ENCODE results near the gene ANKS1B. TPM values are rescaled to one million over a fixed set of nuclear protein-coding genes. Genes with fewer than 3 reads are reported as not detected.
"Not testable (repeated sequence)": the region's sequence is repeated elsewhere in the genome, so short reads cannot be mapped to it uniquely, and the experiment has no call there.

The ANKS1B gene
- total RNA-seq, 2 experiments from 2014 or later = 0.21 to 0.36 TPM

DNA sequence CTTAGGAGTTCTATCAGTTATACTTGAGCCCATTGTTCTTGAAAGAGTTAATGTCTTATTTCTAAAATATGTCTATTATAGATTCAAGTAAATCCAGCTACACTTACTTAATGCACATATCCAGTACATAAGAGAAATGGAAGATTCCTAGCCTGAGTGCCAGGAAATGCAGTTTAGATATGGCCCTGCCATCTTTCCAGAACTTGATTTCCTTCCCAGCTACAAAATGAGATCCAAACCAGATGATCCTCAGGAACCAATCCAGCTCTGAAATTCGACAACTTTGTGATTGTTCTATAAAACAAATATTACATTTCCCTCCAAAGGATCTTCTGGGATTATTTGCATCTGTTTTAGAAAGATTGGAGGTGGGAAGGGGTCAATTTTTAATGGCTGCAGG lies 654.5 kb downstream of the ANKS1B start:
- ChIA-PET CTCF (no interaction called here), POLR2A (no interaction called here)

DNA sequence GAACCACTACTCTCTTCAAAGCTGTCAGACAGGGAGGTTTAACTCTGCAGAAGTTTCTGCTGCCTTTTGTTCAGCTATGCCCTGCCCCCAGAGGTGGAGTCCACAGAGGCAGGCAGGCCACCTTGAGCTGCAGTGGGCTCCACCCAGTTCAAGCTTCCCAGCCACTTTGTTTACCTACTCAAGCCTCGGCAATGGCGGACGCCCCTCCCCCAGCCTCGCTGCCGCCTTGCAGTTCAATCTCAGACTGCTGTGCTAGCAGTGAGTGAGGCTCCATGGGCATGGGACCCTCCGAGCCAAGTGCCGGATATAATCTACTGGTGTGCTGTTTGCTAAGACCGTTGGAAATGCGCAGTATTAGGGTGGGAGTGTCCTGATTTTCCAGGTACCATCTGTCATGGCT lies 663.5 kb downstream of the ANKS1B start:
- POLR2A ChIA-PET, CTCF ChIA-PET: not testable (repeated sequence)

DNA sequence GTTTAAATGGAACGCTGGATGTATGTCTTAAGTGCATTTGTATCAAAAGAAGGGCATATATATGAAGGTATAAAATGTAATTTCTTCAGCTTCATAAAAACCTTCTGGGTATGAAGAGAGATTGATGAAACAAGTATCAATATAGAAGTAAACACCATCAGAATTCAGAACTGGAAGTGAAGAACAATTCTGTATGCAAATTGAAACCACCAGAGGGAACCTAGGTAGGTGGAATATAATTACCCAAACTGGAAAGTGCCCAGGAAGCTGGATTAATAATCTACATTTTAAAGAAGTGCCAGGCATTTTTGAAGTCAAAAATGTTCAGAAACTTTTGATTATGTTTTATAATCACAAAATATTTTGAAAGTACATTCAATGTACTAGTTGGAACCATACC lies 673.4 kb downstream of the ANKS1B start:
- CTCF ChIA-PET = no interaction called here
- POLR2A ChIA-PET = no interaction called here

DNA sequence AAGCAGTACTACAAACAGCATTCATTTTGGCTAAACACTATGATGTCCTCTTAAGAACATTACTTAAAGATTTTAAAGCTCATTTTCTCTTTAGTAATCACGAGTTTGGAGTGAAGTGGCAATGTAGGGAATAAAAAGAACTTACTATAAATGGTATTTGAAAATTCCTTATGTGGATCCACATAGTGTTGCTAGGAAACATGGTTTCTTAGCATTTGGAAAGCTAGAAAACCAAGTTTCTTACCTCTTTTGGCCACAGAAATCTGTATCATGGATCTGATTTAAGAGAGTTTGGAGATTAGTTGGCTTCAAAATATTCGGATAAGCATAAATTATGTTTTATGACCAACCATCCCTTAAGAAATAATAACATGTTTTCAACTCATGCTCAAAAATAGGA lies 674.9 kb downstream of the ANKS1B start:
- POLR2A ChIA-PET = no interaction called here
- CTCF ChIA-PET = no interaction called here

DNA sequence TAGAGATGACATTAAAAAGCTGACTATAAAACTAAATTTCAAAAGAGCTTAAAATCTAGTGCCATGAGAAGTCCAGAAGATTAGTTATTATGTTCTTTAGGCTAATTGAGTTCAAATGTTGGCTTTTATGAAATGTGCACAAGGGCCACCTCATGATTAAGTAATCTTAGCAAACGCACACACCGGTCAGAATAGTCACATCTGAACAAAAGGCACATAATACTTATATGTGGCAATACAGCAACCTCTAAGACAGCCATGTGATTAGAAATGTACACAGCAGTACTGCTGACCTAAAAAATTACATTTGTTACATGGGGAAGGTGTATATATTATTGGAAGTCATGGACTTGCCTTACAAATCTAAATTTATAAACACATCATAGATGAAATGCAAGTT lies 681.9 kb downstream of the ANKS1B start:
- ChIA-PET CTCF (no interaction called here), POLR2A (no interaction called here)

DNA sequence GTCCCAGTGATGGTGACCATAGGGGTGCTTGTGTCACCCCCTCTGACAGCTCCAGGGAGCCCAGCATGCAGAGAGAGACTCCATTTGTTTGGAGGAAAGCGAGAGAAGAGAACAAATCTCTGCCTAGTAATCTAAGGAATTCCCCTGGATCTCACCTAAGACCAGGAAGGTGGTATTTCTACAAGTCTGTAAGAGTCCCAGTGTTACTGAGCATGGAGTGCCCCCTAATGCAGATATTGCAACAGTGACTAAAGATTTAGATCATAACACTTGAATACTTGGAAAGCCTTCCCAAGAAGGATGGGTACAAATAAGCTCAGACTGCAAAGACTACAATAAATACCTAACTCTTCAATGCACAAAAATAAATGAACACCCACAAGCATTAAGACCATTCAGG lies 697.6 kb downstream of the ANKS1B start:
- ChIA-PET POLR2A (no interaction called here), CTCF (no interaction called here)

DNA sequence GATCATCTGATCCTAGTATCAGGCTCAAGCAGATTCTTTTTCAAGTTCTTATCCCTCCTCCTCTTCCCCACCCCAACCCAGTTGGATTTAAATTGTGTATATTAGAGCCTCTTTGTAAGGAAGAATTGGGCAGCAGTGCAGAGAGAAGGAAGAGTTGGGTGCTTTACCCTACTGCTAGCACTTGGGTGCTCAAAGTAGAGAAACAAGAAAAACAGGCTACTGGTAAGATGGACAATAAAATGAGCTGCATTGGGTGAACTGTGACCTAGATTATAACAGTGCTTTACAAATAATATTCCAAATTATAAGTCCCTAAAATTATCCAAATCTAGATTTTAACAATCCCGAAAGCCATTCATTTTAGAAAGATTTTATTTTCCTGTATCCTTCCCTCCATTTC lies 700.6 kb downstream of the ANKS1B start:
- CTCF ChIA-PET = no interaction called here

DNA sequence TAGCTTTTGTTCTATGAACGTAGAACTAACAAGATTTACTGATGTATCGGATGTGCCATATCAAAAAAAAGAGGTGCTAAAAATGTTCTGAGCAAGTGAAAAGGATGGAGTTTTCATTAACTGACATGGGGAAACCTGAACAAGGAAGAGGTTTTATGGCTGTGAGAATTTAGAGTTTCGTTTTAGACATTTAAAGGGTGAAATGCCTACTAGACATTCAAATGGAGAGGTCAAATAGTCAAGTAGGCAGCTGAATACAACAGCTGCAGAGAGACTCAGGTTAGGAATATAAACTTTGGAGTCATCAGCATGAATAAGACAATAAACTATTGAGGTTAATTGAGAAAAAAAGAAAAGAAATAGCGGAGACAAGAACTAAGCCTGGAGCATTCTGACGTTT lies 702.1 kb downstream of the ANKS1B start:
- POLR2A ChIA-PET = no interaction called here
- CTCF ChIA-PET = no interaction called here

More for the DNA sequence above, 700.6 kb downstream of the ANKS1B start:
- POLR2A ChIA-PET = no interaction called here

DNA sequence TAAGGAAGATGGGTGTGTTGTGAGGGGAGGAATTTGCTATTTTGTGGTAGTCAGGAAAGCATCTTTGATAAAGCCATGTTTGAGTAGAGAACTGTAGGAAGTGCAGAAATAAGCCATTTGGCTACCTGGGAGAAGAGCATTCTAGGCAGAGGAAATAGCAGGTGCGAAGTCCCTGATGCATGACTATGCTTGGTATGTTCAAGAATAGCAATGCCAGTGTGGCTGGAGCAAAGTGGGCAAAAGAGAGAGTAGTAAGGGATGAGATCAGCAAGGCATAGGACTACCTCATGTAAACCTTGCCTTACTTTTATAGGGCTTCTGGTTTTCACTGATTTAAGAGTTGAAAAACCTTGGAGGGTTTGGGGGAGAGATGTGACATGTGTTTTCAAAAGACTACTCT lies 702.6 kb downstream of the ANKS1B start:
- ChIA-PET CTCF (no interaction called here), POLR2A (no interaction called here)

DNA sequence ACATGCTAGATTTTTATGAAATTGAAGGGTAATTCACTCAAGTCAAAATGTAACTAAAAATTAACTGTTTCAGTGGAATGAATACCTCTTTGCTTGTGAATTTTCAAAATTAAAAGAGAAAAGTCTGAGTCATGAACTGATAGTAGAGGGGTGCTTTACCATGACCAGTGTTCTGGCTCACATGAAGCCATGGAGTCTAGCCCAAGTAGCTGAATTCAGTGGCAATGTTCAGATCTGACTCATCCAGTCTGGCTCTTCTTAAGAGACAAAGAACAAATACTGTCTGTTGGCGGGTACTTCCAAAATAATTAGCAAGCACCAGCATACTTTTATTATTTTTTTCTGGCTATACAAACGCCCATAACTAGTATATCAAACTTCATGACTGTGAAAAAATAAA lies 703.5 kb downstream of the ANKS1B start:
- ChIA-PET CTCF (no interaction called here), POLR2A (no interaction called here)

DNA sequence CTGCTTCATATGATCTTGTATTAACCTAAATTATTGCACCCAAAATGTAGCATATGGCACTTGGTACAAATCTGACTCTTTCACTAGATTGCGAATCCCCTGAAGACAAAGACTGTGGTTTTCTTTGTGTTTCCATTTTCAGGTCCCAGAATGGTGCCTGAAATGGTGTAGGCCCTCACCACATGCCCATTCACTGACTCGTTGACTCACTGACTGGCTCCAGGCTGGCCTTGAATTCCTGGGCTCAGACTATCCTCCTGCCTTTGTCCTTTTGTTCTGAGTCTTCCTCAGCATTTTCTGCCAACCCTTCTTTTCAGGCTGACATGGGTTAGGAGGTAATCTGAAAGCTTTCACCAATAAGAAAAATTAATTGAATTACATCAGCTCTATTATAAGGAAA lies 705.8 kb downstream of the ANKS1B start:
- ChIA-PET POLR2A (no interaction called here), CTCF (interaction anchor here (0.7 kb wide), 1 partner anchor 103 kb away, joined by 3 read pairs; no protein-coding TSS in a partner anchor)

DNA sequence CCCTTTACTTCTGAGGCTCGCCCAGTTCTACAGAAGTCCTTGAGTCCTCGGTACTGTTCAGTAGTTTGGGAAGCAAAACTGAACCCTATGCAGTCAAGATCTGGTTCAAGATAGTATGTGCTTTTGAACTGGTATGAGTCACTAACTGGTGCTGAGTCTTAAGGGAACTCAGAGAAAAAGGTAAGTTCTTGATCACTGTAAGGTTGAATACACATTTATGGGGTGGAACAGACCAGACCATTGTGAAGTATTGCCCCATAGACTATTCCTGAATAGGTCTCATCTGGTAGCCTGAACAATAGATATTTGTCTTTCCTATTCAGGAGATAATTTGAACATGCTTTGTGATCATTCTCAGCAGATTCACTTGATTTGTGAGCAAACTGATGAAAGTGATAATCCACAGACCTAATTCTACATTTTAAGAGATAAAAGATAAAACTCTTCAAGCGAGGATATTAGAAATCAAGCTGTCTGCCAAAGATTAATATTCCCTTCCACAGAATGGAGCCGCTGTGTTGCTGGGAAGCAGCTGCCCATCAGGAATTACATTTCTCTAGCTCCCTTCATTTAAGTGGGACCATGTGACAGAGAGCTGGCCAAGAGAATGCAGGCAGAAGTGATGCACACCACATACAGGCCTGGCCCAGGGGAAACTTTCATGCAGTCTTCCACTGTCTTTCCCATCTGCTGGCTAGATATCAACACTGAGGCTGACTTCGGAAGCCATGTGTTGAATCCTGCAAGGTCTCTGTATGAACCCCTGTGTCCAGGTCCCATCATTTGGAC lies 707.0 kb downstream of the ANKS1B start:
- CTCF ChIA-PET = no interaction called here
- POLR2A ChIA-PET = no interaction called here

DNA sequence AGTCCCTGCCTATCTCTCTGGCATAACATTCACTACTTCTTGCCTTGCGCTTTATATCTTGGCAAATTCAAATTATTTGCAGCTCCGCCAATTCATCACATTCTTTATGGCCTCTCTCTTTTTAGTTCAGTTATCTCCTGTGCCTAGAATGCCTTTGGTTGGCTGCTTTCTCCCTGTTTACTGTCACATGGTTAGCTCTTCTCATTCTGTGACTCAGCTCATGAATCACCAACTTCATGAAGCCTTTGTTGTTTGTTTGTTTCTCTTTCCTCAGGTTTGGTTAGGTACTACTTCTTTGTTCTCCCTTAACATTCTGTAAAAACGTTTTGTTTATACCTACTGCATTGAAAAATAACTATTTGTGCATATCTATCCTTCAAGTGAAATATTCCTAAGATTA lies 713.7 kb downstream of the ANKS1B start:
- CTCF ChIA-PET = no interaction called here
- POLR2A ChIA-PET = no interaction called here

DNA sequence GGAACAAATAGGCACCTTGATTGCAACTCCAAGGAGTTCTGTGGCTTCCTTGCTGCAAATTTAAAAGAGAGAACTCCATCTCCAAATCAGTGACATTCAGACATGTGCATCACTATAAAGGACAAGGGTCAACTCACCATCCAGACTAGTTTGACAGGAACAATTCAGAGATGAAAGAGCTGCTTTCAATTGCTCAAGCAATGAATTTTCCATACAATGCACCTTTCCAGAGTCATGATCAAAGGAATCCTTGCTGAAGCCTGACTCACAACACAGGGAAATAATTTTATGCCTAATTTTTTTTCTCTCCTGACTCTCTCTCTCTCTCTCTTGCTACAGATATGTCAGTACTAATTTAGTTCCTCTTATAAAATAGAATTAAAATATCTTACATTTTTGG lies 717.7 kb downstream of the ANKS1B start:
- ChIA-PET POLR2A (no interaction called here), CTCF (no interaction called here)

DNA sequence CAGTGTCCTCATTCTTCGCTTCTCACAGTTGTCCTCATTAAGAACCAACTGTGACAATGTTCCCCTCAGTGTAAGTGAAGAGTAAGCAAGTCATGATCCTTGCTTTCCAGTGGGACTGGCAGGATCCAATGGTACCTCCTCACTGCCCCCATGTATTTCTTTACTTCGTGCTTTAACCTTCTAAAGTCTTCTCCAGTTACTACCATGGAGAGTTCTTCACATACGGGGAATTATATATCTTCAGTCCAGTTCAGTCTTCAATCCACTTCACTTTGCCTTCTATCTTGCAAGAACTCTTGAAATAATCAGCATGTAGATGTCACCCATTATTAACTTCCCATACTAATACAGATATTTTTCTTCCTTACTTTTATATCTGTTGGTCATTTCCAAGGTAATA lies 719.1 kb downstream of the ANKS1B start:
- ChIA-PET POLR2A (no interaction called here), CTCF (no interaction called here)

DNA sequence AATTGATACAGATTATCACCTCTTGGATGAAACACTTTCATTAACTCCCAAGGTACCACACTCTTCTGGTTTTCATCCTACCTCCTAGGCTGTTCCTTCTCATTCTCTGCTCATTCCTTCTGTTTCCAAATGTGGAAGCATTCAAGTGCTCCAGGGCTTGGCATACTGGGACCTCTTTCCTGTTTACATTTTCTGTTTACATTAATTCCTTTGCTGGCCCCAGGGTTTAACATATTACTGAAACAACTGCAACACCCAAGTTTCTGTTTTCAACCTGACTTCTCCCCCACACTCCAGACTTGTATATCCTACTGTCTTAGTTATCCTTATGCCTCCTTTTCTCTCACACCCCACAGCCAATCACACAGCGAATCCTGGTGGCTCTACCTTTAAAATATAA lies 723.5 kb downstream of the ANKS1B start:
- POLR2A ChIA-PET = no interaction called here
- CTCF ChIA-PET = no interaction called here

DNA sequence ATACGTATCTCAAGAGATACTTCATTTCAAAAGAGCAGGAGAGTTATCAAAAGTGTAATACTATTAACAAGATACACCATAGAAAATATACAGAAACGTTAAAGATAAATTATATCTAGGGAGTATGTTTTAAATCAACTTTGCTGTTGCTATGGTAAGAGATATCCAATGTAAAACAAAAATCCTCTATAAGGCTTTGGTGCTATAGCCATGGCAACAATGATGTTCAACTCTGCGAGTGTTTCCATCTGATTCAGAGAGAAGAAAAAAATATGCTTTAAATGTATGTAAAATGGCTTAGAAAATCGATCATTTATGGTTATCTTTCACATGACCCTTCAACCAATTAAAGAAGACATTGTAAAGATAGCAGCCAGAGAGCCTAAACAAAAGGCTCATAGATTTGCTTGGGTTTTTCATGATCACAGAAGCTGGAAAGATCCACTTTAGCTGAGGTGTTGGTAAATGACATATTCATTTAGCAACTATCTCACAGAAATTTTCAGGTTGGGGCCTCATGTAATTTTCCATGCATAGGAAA lies 724.2 kb downstream of the ANKS1B start:
- CTCF ChIA-PET = no interaction called here
- POLR2A ChIA-PET = no interaction called here

DNA sequence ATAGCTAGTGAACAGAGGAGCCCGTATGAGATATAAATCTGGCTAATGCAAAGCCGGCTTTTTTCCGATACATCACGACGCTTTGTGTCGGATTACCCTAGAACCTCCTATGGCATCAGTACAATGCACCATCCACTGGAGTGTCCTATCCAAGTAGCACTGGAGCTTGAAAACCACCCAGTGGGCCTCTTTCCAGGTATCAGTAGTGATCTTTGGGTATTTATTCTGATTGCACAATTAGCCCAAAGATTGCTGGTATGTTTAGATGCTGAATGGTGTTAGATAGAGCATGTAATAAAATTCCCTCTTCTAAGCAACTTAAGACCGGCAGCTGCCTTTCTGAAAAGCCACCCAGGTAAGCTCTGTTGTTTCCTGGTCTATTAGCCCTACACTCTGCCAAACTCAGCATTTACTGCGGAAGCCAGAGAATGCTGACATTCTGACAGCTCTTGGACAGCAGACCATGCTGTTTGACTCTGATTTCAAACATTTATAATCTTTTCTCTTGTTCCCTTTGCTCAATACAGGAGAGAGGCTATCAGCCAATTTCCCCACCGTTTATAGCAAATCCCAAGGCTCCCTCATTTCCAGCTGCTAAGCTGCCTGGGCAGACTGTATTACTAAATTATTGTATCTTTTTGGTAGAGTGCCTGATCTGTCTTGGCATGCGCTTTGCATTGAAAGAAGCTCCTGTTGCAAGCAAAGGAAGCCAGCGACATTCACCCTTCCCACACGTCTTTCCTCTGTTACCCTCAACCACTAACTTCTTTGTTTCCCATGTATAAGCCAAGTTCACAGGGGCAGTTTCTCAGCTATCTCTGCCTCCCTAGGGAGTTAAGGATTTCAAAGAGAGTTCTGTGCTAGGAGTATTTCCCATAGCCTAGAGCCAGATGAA lies 725.4 kb downstream of the ANKS1B start:
- CTCF ChIA-PET = no interaction called here

DNA sequence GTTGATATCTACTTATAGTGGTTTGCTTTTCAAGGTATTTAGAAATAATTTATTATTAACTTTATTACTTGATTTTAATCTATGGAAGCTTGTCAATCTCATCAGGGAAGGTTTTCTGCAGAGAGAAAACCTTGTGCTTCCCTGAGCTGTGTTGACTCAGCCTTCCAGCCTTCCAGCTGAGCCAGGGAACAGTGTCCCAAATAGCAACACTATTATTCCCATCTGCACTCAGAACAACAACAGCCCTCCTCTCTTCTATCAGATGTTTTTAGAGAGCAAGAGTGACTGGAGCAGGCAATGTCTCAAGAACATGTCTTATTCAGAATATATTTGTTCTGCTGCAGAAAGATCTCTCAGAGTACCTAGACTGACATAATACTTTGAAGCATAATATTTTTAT lies 727.1 kb downstream of the ANKS1B start:
- ChIA-PET CTCF (no interaction called here), POLR2A (no interaction called here)

More for the DNA sequence above, 725.4 kb downstream of the ANKS1B start:
- POLR2A ChIA-PET = no interaction called here

DNA sequence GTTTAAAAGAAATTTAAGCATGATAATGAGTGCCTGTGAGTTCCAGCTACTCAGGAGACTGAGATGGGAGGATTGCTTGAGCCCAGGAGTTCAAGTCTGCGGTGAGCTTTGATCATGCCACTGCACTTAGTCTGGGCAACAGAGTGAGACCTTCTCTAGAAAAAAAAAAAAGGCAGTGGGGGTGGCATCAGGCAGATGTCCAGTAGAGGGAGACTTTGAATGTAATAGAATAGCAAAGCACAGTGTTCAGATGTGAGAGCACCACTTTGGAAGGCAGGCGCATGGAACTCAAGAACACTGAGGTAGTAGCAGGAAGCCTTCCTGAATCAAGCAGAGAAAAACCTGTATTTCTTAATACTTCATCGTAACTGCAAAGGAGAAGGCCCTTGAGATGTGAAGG lies 731.7 kb downstream of the ANKS1B start:
- ChIA-PET CTCF (no interaction called here), POLR2A (no interaction called here)

DNA sequence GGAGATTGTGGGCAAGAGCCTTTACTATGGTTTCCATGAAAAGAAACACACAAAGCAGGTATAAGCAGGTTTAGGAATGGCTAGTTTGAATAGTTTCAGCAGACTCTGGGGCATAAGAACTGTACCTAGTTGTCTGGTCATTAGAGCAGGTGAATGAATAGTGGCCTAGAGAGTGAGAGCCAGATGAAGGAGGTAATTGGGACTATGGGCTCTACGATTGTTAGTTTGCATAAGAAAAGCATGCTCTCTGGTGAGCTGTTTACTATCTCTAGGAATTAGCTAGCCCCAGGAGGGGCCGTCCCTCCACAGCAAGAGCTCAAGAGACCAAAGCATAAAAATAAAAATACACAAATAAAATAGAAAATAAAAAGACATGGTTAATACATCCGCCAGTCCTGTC lies 734.6 kb downstream of the ANKS1B start:
- POLR2A ChIA-PET = no interaction called here
- CTCF ChIA-PET = no interaction called here
